Measurements from ENCODE around the gene MRPL55.

MRPL55 gene

GRCh38 chr1:228066891-228067654 lies 42.0 kb downstream of the MRPL55 start:
- Histone ChIP-seq H3K36me3 (ENCODE audit: insufficient read depth) (no peaks in the 10 kb centered on the region), H3K4me1 (ENCODE audit: low read depth, poor library complexity, severe bottlenecking) (peaks cover under 1% of the 10 kb centered on the region), H3K9ac (no peak overlapping the region), H3K27me3 (ENCODE audit: insufficient read depth, low read depth) (peaks cover 13% of the 10 kb centered on the region), H3K27ac (no peak overlapping the region), H3K4me3 (IDR thresholded peaks at IDR 0.05; ENCODE audit: insufficient read depth, low read depth, low read length) (no peak overlapping the region), H3K79me2 (ENCODE audit: insufficient read depth, low read depth) (no peaks in the 10 kb centered on the region), H3K4me2 (no peak overlapping the region), H2AFZ (ENCODE audit: low read depth) (no peak overlapping the region), H4K20me1 (ENCODE audit: insufficient read depth) (no peaks in the 10 kb centered on the region)
- TF ChIP-seq CTCF (conservative IDR thresholded peaks at IDR 0.05; ENCODE audit: low read depth, low read length) = no peak

GRCh38 chr1:228066416-228066815 lies 42.7 kb downstream of the MRPL55 start:
- Histone ChIP-seq H3K27ac (no peak overlapping the region), H3K4me1 (ENCODE audit: low read depth, poor library complexity, severe bottlenecking) (no peaks in the 10 kb centered on the region), H2AFZ (ENCODE audit: low read depth) (no peak overlapping the region), H4K20me1 (ENCODE audit: insufficient read depth) (no peaks in the 10 kb centered on the region), H3K27me3 (ENCODE audit: insufficient read depth, low read depth) (peaks cover 13% of the 10 kb centered on the region), H3K9ac (no peak overlapping the region), H3K4me2 (no peak overlapping the region), H3K79me2 (ENCODE audit: insufficient read depth, low read depth) (no peaks in the 10 kb centered on the region), H3K4me3 (IDR thresholded peaks at IDR 0.05; ENCODE audit: insufficient read depth, low read depth, low read length) (no peak overlapping the region), H3K36me3 (ENCODE audit: insufficient read depth) (no peaks in the 10 kb centered on the region)
- TF ChIP-seq CTCF (conservative IDR thresholded peaks at IDR 0.05; ENCODE audit: low read depth, low read length) = no peak

- peaks cover 13% of the 10 kb centered on the region for H3K27me3 ChIP-seq (ENCODE audit: insufficient read depth, low read depth)
- H3K79me2 ChIP-seq (ENCODE audit: insufficient read depth, low read depth) = no peaks in the 10 kb centered on the region
- H3K9ac ChIP-seq = no peak overlapping the region
- no peaks in the 10 kb centered on the region for H3K36me3 ChIP-seq (ENCODE audit: insufficient read depth)
- H3K4me3 ChIP-seq (IDR thresholded peaks at IDR 0.05; ENCODE audit: insufficient read depth, low read depth, low read length) = no peak overlapping the region
- no peak overlapping the region for H3K27ac ChIP-seq
- H3K4me1 ChIP-seq (ENCODE audit: low read depth, poor library complexity, severe bottlenecking) = no peaks in the 10 kb centered on the region
- H4K20me1 ChIP-seq (ENCODE audit: insufficient read depth) = no peaks in the 10 kb centered on the region
- no peak overlapping the region for H3K4me2 ChIP-seq
- H2AFZ ChIP-seq (ENCODE audit: low read depth) = no peak overlapping the region
- TF ChIP-seq CTCF (conservative IDR thresholded peaks at IDR 0.05; ENCODE audit: low read depth, low read length) = no peak
Measured at GRCh38 chr1:228065543-228066347, 43.4 kb downstream of the MRPL55 start.

- Histone ChIP-seq H3K4me3 (IDR thresholded peaks at IDR 0.05; ENCODE audit: insufficient read depth, low read depth, low read length) (no peak overlapping the region), H3K4me1 (ENCODE audit: low read depth, poor library complexity, severe bottlenecking) (no peaks in the 10 kb centered on the region), H4K20me1 (ENCODE audit: insufficient read depth) (no peaks in the 10 kb centered on the region), H3K27me3 (ENCODE audit: insufficient read depth, low read depth) (peaks cover 13% of the 10 kb centered on the region), H3K36me3 (ENCODE audit: insufficient read depth) (no peaks in the 10 kb centered on the region), H3K9ac (no peak overlapping the region), H3K27ac (no peak overlapping the region), H2AFZ (ENCODE audit: low read depth) (no peak overlapping the region), H3K79me2 (ENCODE audit: insufficient read depth, low read depth) (no peaks in the 10 kb centered on the region), H3K4me2 (no peak overlapping the region)
- no peak for TF ChIP-seq CTCF (conservative IDR thresholded peaks at IDR 0.05; ENCODE audit: low read depth, low read length)
Measured at GRCh38 chr1:228064741-228065542, 44.2 kb downstream of the MRPL55 start.
